Fibroblast of pulmonary artery (primary cell): Measurements from ENCODE around the gene SMAD3.
"Not testable (repeated sequence)": the region's sequence is repeated elsewhere in the genome, so short reads cannot be mapped to it uniquely, and the experiment has no call there.

Experiments used
- DNase-seq: peaks from one replicate; pipeline ENCODE4 v3.0.0-alpha.2; 2010; ENCODE audit warnings: low read depth
- H3K4me3 ChIP-seq: replicated peaks from 2 replicates; pipeline ENCODE4 v1.5.1; 2011; ENCODE audit warnings: low read depth, mild to moderate bottlenecking, control low read depth, low read length, moderate library complexity
- TF ChIP-seq, protein P1 (sequence below): IDR thresholded peaks from 2 replicates; pipeline ENCODE4 v1.5.1; 2011; ENCODE audit warnings: mild to moderate bottlenecking, control low read depth, low read length, inconsistent platforms; ENCODE audit errors: missing control alignments

Gene SMAD3

DNA sequence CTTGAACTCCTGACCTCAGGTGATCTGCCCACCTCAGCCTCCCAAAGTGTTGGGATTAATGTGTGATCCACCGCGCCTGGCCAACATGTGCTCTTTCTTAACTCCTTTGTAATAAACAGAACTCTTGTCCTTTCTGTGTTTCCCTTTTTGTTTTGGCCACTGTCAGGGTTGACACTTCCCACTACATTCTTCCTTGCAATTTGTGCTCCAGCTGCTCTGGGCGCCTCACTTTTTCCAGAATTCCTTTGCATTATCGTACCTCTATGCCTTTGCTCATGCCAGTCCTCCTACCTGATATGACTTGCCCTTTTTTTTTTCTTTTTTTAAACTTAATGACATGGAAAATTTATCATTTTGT, 38.8 kb upstream of the SMAD3 start:
- TF ChIP-seq, protein P1, sequence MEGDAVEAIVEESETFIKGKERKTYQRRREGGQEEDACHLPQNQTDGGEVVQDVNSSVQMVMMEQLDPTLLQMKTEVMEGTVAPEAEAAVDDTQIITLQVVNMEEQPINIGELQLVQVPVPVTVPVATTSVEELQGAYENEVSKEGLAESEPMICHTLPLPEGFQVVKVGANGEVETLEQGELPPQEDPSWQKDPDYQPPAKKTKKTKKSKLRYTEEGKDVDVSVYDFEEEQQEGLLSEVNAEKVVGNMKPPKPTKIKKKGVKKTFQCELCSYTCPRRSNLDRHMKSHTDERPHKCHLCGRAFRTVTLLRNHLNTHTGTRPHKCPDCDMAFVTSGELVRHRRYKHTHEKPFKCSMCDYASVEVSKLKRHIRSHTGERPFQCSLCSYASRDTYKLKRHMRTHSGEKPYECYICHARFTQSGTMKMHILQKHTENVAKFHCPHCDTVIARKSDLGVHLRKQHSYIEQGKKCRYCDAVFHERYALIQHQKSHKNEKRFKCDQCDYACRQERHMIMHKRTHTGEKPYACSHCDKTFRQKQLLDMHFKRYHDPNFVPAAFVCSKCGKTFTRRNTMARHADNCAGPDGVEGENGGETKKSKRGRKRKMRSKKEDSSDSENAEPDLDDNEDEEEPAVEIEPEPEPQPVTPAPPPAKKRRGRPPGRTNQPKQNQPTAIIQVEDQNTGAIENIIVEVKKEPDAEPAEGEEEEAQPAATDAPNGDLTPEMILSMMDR: no peak
- no peak overlapping the region for H3K4me3 ChIP-seq
- DNase-seq: no peak

- not testable (repeated sequence) for DNase-seq, H3K4me3 ChIP-seq
Observed at GRCh38 chr15:67028440-67028839, 37.0 kb upstream of the SMAD3 start.

DNA sequence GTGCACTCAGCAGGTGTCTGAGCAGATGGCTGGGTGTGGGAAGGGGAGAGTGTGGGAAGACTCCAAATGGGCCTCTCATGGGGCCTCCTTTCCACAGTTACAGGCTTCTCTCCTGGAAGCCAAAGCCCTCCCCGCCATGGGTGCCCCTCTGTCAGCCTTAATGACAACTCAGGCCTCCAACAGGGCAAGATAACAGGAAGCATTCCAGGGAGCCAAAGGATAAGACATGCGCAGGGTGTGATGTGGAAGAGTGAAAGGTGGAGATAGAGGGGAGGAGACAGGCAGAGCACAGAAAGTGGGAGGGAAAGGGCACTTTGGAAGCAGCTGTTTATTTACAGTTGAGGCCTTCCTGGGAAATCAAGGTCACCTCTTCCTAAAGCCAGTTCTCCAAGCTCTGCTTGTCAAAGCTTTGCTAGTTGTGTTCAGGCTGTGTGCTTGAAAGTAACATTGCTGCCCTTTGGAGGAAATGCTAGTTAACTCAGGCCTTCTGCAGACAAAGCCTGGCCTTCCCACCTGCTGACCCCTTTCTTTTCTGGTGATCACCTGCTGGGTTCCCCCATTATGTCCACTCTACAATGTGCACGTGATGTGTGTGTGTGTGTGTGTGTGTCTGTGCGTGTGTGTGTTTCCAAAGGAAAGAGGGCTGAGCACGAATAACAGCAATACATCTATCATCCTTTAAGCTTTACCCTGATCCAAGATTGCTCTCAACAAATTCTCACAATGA, 35.2 kb upstream of the SMAD3 start:
- H3K4me3 ChIP-seq: no peak overlapping the region
- TF ChIP-seq, protein P1: no peak
- no peak for DNase-seq

GRCh38 chr15:67031331-67031730, 34.1 kb upstream of the SMAD3 start:
- DNase-seq: no peak
- no peak overlapping the region for H3K4me3 ChIP-seq
- TF ChIP-seq, protein P1: no peak

DNA sequence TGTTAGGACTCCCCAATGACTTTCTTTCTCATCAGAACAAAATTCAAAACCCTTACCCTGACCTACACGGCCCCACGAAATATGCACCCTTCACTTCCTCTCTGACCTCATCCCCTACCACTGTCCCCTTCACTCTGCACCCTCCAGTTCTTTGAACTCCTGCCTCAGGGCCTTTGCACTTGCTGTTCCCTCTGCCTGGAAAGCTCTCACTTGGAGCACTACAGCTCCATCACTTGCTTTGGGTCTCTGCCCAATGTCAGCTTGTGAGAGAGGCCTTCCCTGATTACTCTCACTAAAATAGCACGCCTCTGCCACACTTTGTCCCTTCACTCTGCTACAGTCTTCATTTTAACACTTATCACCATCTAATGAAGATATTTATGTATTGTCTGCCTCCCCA, 32.8 kb upstream of the SMAD3 start:
- no peak overlapping the region for H3K4me3 ChIP-seq
- TF ChIP-seq, protein P1: no peak
- no peak for DNase-seq

GRCh38 chr15:67033012-67033411, 32.4 kb upstream of the SMAD3 start:
- TF ChIP-seq, protein P1: no peak
- H3K4me3 ChIP-seq: no peak overlapping the region
- DNase-seq: no peak

- DNase-seq: no peak
- no peak overlapping the region for H3K4me3 ChIP-seq
- TF ChIP-seq, protein P1: no peak
Observed at GRCh38 chr15:67033571-67034044, 31.8 kb upstream of the SMAD3 start.
